ENCODE data around the gene NEO1. TPM values are rescaled to one million over a fixed set of nuclear protein-coding genes. Genes with fewer than 3 reads are reported as not detected.

Gene NEO1
- total RNA-seq, 1 donor: 55.4 TPM

- no peaks in the 10 kb centered on the region for H3K4me1 ChIP-seq (ENCODE audit: insufficient read depth, low read length)
- no peak overlapping the region for H3K4me3 ChIP-seq (ENCODE audit: insufficient read depth, low read length)
- H3K79me2 ChIP-seq (ENCODE audit: insufficient read depth, low read length): no peaks in the 10 kb centered on the region
- H3K27ac ChIP-seq (ENCODE audit: low read depth, low read length): no peak overlapping the region
- no peak overlapping the region for H3K4me2 ChIP-seq (ENCODE audit: insufficient read depth, low read length)
- H3K36me3 ChIP-seq (ENCODE audit: insufficient read depth, low read length): no peaks in the 10 kb centered on the region
- no peaks in the 10 kb centered on the region for H3K9me3 ChIP-seq (ENCODE audit: low read depth, low read length)
- no peaks in the 10 kb centered on the region for H4K20me1 ChIP-seq (ENCODE audit: insufficient read depth, low read length)
- peaks cover 5% of the 10 kb centered on the region for H3K27me3 ChIP-seq (ENCODE audit: insufficient read depth, low read length)
- TF ChIP-seq CTCF (IDR thresholded peaks at IDR 0.05; ENCODE audit: extremely low read depth, low read depth, low read length): no peak
- no peak overlapping the region for H2AFZ ChIP-seq (ENCODE audit: low read length)
- DNase-seq (ENCODE audit: insufficient read length, low spot score, missing footprints): peak; percentile 77
These were observed 273.9 kb downstream of the NEO1 start for GRCh38 chr15:73326157-73326556.

GRCh38 chr15:73328149-73328820 lies 276.0 kb downstream of the NEO1 start:
- H3K4me3 ChIP-seq (ENCODE audit: insufficient read depth, low read length): no peak overlapping the region
- H4K20me1 ChIP-seq (ENCODE audit: insufficient read depth, low read length): no peaks in the 10 kb centered on the region
- no peak overlapping the region for H3K27ac ChIP-seq (ENCODE audit: low read depth, low read length)
- no peaks in the 10 kb centered on the region for H3K36me3 ChIP-seq (ENCODE audit: insufficient read depth, low read length)
- H3K4me2 ChIP-seq (ENCODE audit: insufficient read depth, low read length): no peak overlapping the region
- H2AFZ ChIP-seq (ENCODE audit: low read length): no peak overlapping the region
- H3K9me3 ChIP-seq (ENCODE audit: low read depth, low read length): no peaks in the 10 kb centered on the region
- H3K27me3 ChIP-seq (ENCODE audit: insufficient read depth, low read length): peaks cover 5% of the 10 kb centered on the region
- TF ChIP-seq CTCF (IDR thresholded peaks at IDR 0.05; ENCODE audit: extremely low read depth, low read depth, low read length): no peak
- H3K4me1 ChIP-seq (ENCODE audit: insufficient read depth, low read length): no peaks in the 10 kb centered on the region
- peak; percentile 51 for DNase-seq (ENCODE audit: insufficient read length, low spot score, missing footprints)
- no peaks in the 10 kb centered on the region for H3K79me2 ChIP-seq (ENCODE audit: insufficient read depth, low read length)

- Histone ChIP-seq H3K27ac (ENCODE audit: low read depth, low read length) (no peak overlapping the region), H3K4me1 (ENCODE audit: insufficient read depth, low read length) (no peaks in the 10 kb centered on the region), H3K4me3 (ENCODE audit: insufficient read depth, low read length) (no peak overlapping the region), H3K36me3 (ENCODE audit: insufficient read depth, low read length) (no peaks in the 10 kb centered on the region), H4K20me1 (ENCODE audit: insufficient read depth, low read length) (no peaks in the 10 kb centered on the region), H3K79me2 (ENCODE audit: insufficient read depth, low read length) (no peaks in the 10 kb centered on the region), H2AFZ (ENCODE audit: low read length) (no peak overlapping the region), H3K9me3 (ENCODE audit: low read depth, low read length) (no peaks in the 10 kb centered on the region), H3K27me3 (ENCODE audit: insufficient read depth, low read length) (peaks cover 5% of the 10 kb centered on the region), H3K4me2 (ENCODE audit: insufficient read depth, low read length) (no peak overlapping the region)
- no peak for TF ChIP-seq CTCF (IDR thresholded peaks at IDR 0.05; ENCODE audit: extremely low read depth, low read depth, low read length)
- peak; percentile 26 for DNase-seq (ENCODE audit: insufficient read length, low spot score, missing footprints)
These were observed 276.7 kb downstream of the NEO1 start for GRCh38 chr15:73328981-73329380.

GRCh38 chr15:73329501-73330200 lies 277.4 kb downstream of the NEO1 start:
- Histone ChIP-seq H3K4me1 (ENCODE audit: insufficient read depth, low read length) (no peaks in the 10 kb centered on the region), H3K36me3 (ENCODE audit: insufficient read depth, low read length) (no peaks in the 10 kb centered on the region), H3K4me3 (ENCODE audit: insufficient read depth, low read length) (no peak overlapping the region), H3K79me2 (ENCODE audit: insufficient read depth, low read length) (no peaks in the 10 kb centered on the region), H3K27me3 (ENCODE audit: insufficient read depth, low read length) (peaks cover 5% of the 10 kb centered on the region), H3K27ac (ENCODE audit: low read depth, low read length) (no peak overlapping the region), H3K4me2 (ENCODE audit: insufficient read depth, low read length) (no peak overlapping the region), H2AFZ (ENCODE audit: low read length) (no peak overlapping the region), H4K20me1 (ENCODE audit: insufficient read depth, low read length) (no peaks in the 10 kb centered on the region), H3K9me3 (ENCODE audit: low read depth, low read length) (no peaks in the 10 kb centered on the region)
- peak; percentile 82 for DNase-seq (ENCODE audit: insufficient read length, low spot score, missing footprints)
- TF ChIP-seq CTCF (IDR thresholded peaks at IDR 0.05; ENCODE audit: extremely low read depth, low read depth, low read length): no peak

Measured in osteoblast (primary cell).